ENCODE data around the gene SPATA2. TPM values are rescaled to one million over a fixed set of nuclear protein-coding genes. Genes with fewer than 3 reads are reported as not detected.

The SPATA2 gene
- total and polyA plus RNA-seq, 2 of the 13 experiments (the other 11 are each of a cell fraction or from before 2014, with no cell fraction given) = 3.2 to 8.7 TPM

DNA sequence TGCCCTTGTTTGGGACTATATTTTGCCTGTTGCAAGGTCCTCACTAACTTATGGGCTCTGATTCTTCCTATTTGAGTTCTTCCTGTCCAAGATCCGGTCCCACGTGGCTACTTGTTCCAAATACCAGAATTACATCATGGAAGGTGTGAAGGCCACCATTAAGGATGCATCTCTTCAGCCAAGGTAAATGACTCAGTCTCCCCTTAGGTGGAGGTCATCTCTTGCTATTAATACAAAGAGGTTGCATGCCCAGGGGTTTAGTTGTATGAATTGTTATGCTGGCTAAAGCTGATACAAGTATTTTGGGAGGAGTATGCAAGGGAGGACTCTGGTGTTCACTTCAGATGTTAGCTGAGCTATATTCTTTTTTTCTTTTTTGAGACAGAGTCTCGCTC is 30.0 kb upstream of the SPATA2 start (continued):
- TF ChIP-seq PAXIP1 (CRISPR knock-in tag; conservative IDR thresholded peaks at IDR 0.05) (no peak), ARID3A (IDR thresholded peaks at IDR 0.05; ENCODE audit: low read depth, low read length) (no peak), MEF2D (CRISPR knock-in tag; IDR thresholded peaks at IDR 0.05) (no peak), MEIS1 (CRISPR knock-in tag; IDR thresholded peaks at IDR 0.05; ENCODE audit: borderline replicate concordance) (no peak), CHD4 (IDR thresholded peaks at IDR 0.05; ENCODE audit: borderline replicate concordance, low read length) (0 out of 2 replicates have a peak, but pooled peaks have one; percentile 24), SCMH1 (CRISPR knock-in tag; IDR thresholded peaks at IDR 0.05; ENCODE audit: borderline replicate concordance) (no peak), E2F5 (CRISPR knock-in tag; conservative IDR thresholded peaks at IDR 0.05) (no peak), RBFOX2 (IDR thresholded peaks at IDR 0.05; ENCODE audit: low read depth, low read length) (peak; percentile 42; the same call in 1 of the 2 replicates), GFI1 (CRISPR knock-in tag; IDR thresholded peaks at IDR 0.05; ENCODE audit: borderline replicate concordance) (no peak), PRMT3 (CRISPR knock-in tag; IDR thresholded peaks at IDR 0.05; ENCODE audit: borderline replicate concordance, low read depth) (no peak), WIZ (CRISPR knock-in tag; IDR thresholded peaks at IDR 0.05) (no peak), MAZ (IDR thresholded peaks at IDR 0.05; ENCODE audit: borderline replicate concordance, low read depth, low read length) (no peak), MAZ (CRISPR knock-in tag; IDR thresholded peaks at IDR 0.05; ENCODE audit: low read depth) (no peak), DNMT3B (CRISPR knock-in tag; conservative IDR thresholded peaks at IDR 0.05) (no peak), ZNF782 (CRISPR knock-in tag; IDR thresholded peaks at IDR 0.05; ENCODE audit: borderline replicate concordance) (no peak), ARNTL (CRISPR knock-in tag; IDR thresholded peaks at IDR 0.05) (no peak)
- TF ChIP-seq, protein P1, sequence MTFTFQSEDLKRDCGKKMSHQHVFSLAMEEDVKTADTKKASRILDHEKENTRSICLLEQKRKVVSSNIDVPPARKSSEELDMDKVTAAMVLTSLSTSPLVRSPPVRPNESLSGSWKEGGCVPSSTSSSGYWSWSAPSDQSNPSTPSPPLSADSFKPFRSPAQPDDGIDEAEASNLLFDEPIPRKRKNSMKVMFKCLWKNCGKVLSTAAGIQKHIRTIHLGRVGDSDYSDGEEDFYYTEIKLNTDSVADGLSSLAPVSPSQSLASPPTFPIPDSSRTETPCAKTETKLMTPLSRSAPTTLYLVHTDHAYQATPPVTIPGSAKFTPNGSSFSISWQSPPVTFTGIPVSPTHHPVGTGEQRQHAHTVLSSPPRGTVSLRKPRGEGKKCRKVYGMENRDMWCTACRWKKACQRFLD (CRISPR knock-in tag; IDR thresholded peaks at IDR 0.05; ENCODE audit: borderline replicate concordance) = no peak
- TF ChIP-seq, protein P2, sequence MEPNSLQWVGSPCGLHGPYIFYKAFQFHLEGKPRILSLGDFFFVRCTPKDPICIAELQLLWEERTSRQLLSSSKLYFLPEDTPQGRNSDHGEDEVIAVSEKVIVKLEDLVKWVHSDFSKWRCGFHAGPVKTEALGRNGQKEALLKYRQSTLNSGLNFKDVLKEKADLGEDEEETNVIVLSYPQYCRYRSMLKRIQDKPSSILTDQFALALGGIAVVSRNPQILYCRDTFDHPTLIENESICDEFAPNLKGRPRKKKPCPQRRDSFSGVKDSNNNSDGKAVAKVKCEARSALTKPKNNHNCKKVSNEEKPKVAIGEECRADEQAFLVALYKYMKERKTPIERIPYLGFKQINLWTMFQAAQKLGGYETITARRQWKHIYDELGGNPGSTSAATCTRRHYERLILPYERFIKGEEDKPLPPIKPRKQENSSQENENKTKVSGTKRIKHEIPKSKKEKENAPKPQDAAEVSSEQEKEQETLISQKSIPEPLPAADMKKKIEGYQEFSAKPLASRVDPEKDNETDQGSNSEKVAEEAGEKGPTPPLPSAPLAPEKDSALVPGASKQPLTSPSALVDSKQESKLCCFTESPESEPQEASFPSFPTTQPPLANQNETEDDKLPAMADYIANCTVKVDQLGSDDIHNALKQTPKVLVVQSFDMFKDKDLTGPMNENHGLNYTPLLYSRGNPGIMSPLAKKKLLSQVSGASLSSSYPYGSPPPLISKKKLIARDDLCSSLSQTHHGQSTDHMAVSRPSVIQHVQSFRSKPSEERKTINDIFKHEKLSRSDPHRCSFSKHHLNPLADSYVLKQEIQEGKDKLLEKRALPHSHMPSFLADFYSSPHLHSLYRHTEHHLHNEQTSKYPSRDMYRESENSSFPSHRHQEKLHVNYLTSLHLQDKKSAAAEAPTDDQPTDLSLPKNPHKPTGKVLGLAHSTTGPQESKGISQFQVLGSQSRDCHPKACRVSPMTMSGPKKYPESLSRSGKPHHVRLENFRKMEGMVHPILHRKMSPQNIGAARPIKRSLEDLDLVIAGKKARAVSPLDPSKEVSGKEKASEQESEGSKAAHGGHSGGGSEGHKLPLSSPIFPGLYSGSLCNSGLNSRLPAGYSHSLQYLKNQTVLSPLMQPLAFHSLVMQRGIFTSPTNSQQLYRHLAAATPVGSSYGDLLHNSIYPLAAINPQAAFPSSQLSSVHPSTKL (CRISPR knock-in tag; IDR thresholded peaks at IDR 0.05) = no peak

All from HepG2 (cell line).